Keratinocyte (primary cell): ENCODE results near the gene ZFP42. TPM values are rescaled to one million over a fixed set of nuclear protein-coding genes. Genes with fewer than 3 reads are reported as not detected.

Source experiments
- DNase-seq: peaks from one replicate; pipeline ENCODE4 v3.0.0-alpha.2; 2011; ENCODE audit warnings: low read depth, missing footprints, low spot score
- FAIRE-seq: peaks from 2 replicates; lab custom pipeline; 2011; peaks lifted over from hg19 to GRCh38; lab: Jason Lieb, UNC
- H2AFZ ChIP-seq: 2 replicates; pipeline ENCODE4 v1.6.0; 2012; ENCODE audit warnings: low read length, control low read depth, inconsistent platforms; ENCODE audit not compliant: control insufficient read depth
- H3K27ac ChIP-seq: 2 replicates; pipeline ENCODE4 v1.5.1; 2011; ENCODE audit warnings: low read length; ENCODE audit not compliant: control insufficient read depth, insufficient read depth
- H3K27me3 ChIP-seq: 3 replicates; pipeline ENCODE4 v1.6.0; 2011; ENCODE audit warnings: low read length; ENCODE audit not compliant: control insufficient read depth, insufficient read depth; ENCODE audit errors: extremely low read depth
- H3K36me3 ChIP-seq, 2 experiments: 2 replicates in 1 of 2; 3 replicates in 1 of 2; pipeline ENCODE4 v1.5.1; 2011; ENCODE audit warnings: low read length in 2 of 2, mild to moderate bottlenecking in 1 of 2; ENCODE audit not compliant: control insufficient read depth in 2 of 2, insufficient read depth in 2 of 2; ENCODE audit errors: extremely low read depth in 1 of 2
- H3K4me1 ChIP-seq: 3 replicates; pipeline ENCODE4 v1.5.1; 2011; ENCODE audit warnings: low read length; ENCODE audit not compliant: control insufficient read depth, insufficient read depth; ENCODE audit errors: extremely low read depth
- H3K4me2 ChIP-seq: 3 replicates; pipeline ENCODE4 v1.6.0; 2011; ENCODE audit warnings: low read depth, low read length; ENCODE audit not compliant: control insufficient read depth, insufficient read depth; ENCODE audit errors: extremely low read depth
- H3K4me3 ChIP-seq, 3 experiments: fragments of 200-600 bp in 1 of 3; sonication (generic) in 1 of 3; 2 replicates in 2 of 3; 3 replicates in 1 of 3; pipeline ENCODE4 v1.5.1; 2011 to 2016; ENCODE audit warnings: low read length in 3 of 3, mild to moderate bottlenecking in 3 of 3, control low read depth in 2 of 3, inconsistent platforms in 1 of 3, low read depth in 1 of 3, mixed read lengths in 1 of 3, mixed run types in 1 of 3, moderate library complexity in 1 of 3; ENCODE audit not compliant: control insufficient read depth in 2 of 3, insufficient read depth in 2 of 3; ENCODE audit errors: extremely low read depth in 1 of 3
- H3K79me2 ChIP-seq: 2 replicates; pipeline ENCODE4 v1.6.0; 2012; ENCODE audit warnings: low read length; ENCODE audit not compliant: control insufficient read depth, insufficient read depth
- H3K9ac ChIP-seq: 3 replicates; pipeline ENCODE4 v1.6.0; 2011; ENCODE audit warnings: low read length; ENCODE audit not compliant: control insufficient read depth, insufficient read depth; ENCODE audit errors: extremely low read depth
- H3K9me1 ChIP-seq: 3 replicates; pipeline ENCODE4 v1.6.0; 2011; ENCODE audit warnings: low read length; ENCODE audit not compliant: control insufficient read depth, insufficient read depth; ENCODE audit errors: extremely low read depth
- H3K9me3 ChIP-seq: 2 replicates; pipeline ENCODE4 v1.5.1; 2012; ENCODE audit warnings: low read depth, low read length; ENCODE audit not compliant: control insufficient read depth
- H4K20me1 ChIP-seq: 3 replicates; pipeline ENCODE4 v1.6.0; 2011; ENCODE audit warnings: low read length; ENCODE audit not compliant: control insufficient read depth, insufficient read depth; ENCODE audit errors: extremely low read depth
- EZH2 ChIP-seq: IDR thresholded peaks from one replicate; pipeline ENCODE4 v1.6.1; 2012; ENCODE audit warnings: inconsistent platforms, mild to moderate bottlenecking, low read length, moderate library complexity
- dilution Hi-C: fragments of 300-500 bp; cut with MboI; formaldehyde crosslinking; loops from one replicate; pipeline ENCODE4 v1.7.0; 2020; ENCODE audit warnings: low sequenced_read_pairs; ENCODE audit not compliant: extremely low pct_ligation_motif_present
- polyA plus RNA-seq, 5 experiments: library from polyadenylated mRNA; depleted of rRNA in 3 of 5; stranded (reverse) in 3 of 5; stranded (forward) in 1 of 5; unstranded in 1 of 5; fragments of >200 nt; gene quantifications; 1 replicate in 1 of 5; 2 replicates in 3 of 5; 3 replicates in 1 of 5; pipeline versions ENCODE4 v1.2.1 to v1.2.3, GENCODE V29; 2011 to 2012; ENCODE audit warnings: missing spikeins in 2 of 5, low read depth in 1 of 5, low replicate concordance in 1 of 5
- TF ChIP-seq, protein P1 (sequence below), 3 experiments: IDR thresholded peaks in 1 of 3; conservative IDR thresholded peaks in 1 of 3; optimal IDR thresholded peaks in 1 of 3; 2 replicates in 2 of 3; 3 replicates in 1 of 3; pipeline versions ENCODE3 to v1.5.1; 2011; ENCODE audit warnings: low read length in 3 of 3, mild to moderate bottlenecking in 3 of 3, moderate library complexity in 2 of 3, control low read depth in 1 of 3, inconsistent platforms in 1 of 3; ENCODE audit not compliant: insufficient read depth in 2 of 3; ENCODE audit errors: extremely low read depth in 1 of 3

Gene ZFP42
- polyA plus RNA-seq, 1 donor (not counting 4 experiments of a cell fraction or from before 2014, with no cell fraction given): 3.1 TPM

DNA sequence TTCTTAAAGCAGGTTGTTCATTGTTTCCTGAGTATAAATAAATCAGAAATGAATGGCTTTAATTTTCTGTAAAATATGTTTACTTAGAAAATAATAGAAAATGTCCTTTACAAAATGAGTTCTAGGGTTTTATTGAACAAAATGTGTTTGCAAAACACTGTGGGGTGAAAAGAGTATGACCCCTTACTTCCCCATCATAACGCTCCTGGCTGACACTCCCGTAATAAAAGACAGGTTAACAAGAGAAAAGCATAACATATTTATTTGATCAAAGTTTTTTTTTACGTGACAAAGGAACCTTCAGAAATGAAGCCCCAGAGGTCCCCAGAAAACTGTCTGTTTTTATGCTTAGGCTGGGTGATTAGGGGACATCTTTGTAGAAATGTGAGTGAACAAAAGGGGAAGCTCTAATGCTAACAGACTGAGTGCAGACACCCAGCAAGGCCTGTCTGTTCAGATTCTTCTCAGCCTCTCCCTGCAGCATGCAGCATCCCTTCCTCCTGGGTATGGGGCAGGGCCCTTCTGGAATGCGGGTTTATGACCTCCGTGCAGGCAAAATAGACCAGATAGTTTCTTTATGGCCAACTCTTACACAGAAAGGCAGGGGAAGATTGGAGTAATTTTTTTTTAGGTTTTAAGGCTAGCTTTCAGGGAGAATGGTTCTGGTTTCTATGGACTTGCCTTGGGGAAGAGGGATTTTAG is 26.1 kb downstream of the ZFP42 start:
- no peaks in the 10 kb centered on the region for H3K9me1 ChIP-seq
- no peak overlapping the region for H3K4me3 ChIP-seq
- H3K4me1 ChIP-seq: no peaks in the 10 kb centered on the region
- no peaks in the 10 kb centered on the region for H3K79me2 ChIP-seq
- H3K4me2 ChIP-seq: no peak overlapping the region
- DNase-seq (no peak), FAIRE-seq (peak; percentile 29)
- no peak overlapping the region for H3K27ac ChIP-seq
- dilution Hi-C loops: no loop called here
- H3K27me3 ChIP-seq: no peaks in the 10 kb centered on the region
- H3K9me3 ChIP-seq: no peaks in the 10 kb centered on the region
- no peaks in the 10 kb centered on the region for H4K20me1 ChIP-seq
- no peaks in the 10 kb centered on the region for H3K36me3 ChIP-seq
- H3K9ac ChIP-seq: no peak overlapping the region
- peak overlapping the region; percentile 32 for H2AFZ ChIP-seq
- TF ChIP-seq, protein P1, sequence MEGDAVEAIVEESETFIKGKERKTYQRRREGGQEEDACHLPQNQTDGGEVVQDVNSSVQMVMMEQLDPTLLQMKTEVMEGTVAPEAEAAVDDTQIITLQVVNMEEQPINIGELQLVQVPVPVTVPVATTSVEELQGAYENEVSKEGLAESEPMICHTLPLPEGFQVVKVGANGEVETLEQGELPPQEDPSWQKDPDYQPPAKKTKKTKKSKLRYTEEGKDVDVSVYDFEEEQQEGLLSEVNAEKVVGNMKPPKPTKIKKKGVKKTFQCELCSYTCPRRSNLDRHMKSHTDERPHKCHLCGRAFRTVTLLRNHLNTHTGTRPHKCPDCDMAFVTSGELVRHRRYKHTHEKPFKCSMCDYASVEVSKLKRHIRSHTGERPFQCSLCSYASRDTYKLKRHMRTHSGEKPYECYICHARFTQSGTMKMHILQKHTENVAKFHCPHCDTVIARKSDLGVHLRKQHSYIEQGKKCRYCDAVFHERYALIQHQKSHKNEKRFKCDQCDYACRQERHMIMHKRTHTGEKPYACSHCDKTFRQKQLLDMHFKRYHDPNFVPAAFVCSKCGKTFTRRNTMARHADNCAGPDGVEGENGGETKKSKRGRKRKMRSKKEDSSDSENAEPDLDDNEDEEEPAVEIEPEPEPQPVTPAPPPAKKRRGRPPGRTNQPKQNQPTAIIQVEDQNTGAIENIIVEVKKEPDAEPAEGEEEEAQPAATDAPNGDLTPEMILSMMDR (optimal IDR thresholded peaks at IDR 0.05 in 1 of 3, IDR thresholded peaks at IDR 0.05 in 1 of 3, conservative IDR thresholded peaks at IDR 0.05 in 1 of 3; ENCODE audit: extremely low read depth in 1 of 3, insufficient read depth in 2 of 3, low read length in 3 of 3): no peak
- no peak for TF ChIP-seq EZH2

DNA sequence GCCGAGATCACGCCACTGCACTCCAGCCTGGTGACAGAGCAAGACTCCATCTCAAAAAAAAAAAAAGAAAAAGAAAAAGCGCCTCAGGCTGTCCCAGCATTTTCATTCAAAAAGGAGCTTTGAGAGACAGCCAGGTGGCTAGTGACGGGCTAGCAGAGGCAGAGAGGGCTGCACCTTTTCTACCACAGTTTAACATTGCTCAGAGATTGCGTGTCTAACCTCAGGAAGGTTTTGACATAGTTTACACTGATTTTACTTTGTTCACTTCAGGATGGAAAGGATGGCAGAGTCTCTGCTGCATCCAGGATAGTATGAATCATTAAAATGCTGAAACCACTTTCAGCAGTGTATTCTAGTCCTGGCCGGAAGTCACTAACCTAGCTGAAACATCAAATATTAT is 28.1 kb downstream of the ZFP42 start:
- no peak overlapping the region for H3K4me2 ChIP-seq
- H3K36me3 ChIP-seq: no peaks in the 10 kb centered on the region
- H3K27me3 ChIP-seq: no peaks in the 10 kb centered on the region
- no peaks in the 10 kb centered on the region for H3K9me1 ChIP-seq
- no peaks in the 10 kb centered on the region for H3K79me2 ChIP-seq
- no peak overlapping the region for H3K4me3 ChIP-seq
- no peaks in the 10 kb centered on the region for H3K9me3 ChIP-seq
- TF ChIP-seq, protein P1 (optimal IDR thresholded peaks at IDR 0.05 in 1 of 3, IDR thresholded peaks at IDR 0.05 in 1 of 3, conservative IDR thresholded peaks at IDR 0.05 in 1 of 3; ENCODE audit: extremely low read depth in 1 of 3, insufficient read depth in 2 of 3, low read length in 3 of 3): no peak
- no peak for TF ChIP-seq EZH2
- no peaks in the 10 kb centered on the region for H3K4me1 ChIP-seq
- FAIRE-seq: no peak
- DNase-seq: no peak
- dilution Hi-C loops: no loop called here
- no peak overlapping the region for H3K9ac ChIP-seq
- H4K20me1 ChIP-seq: no peaks in the 10 kb centered on the region
- no peak overlapping the region for H2AFZ ChIP-seq
- H3K27ac ChIP-seq: no peak overlapping the region
